HCT116 (cell line): ENCODE results near the gene LEMD3. TPM values are rescaled to one million over a fixed set of nuclear protein-coding genes. Genes with fewer than 3 reads are reported as not detected.

Experiments
- ATAC-seq: fragments of 200-7000 bp; cut with Tn5 transposase; 2 replicates; pipeline ENCODE4 v1.9.1; 2020; ENCODE audit warnings: mild to moderate bottlenecking, moderate library complexity
- BruUV-seq: library from RNA; stranded (reverse); fragments of 400-500 nt; replicated peaks from 2 replicates; lab custom pipeline; 2021; lab: Mats Ljungman, UMichigan
- CTCF ChIA-PET: fragments of 300-600 bp; sonication (Branson Sonifier 250); formaldehyde crosslinking; loops from one replicate; lab custom pipeline; 2021; ENCODE audit warnings: antibody characterized with exemption; lab: Charles Lee
- POLR2A ChIA-PET: fragments of 300-600, 350-600 bp; sonication (Branson Sonifier 250); formaldehyde crosslinking; loops from one replicate; lab custom pipeline; 2021; ENCODE audit warnings: antibody characterized with exemption; lab: Charles Lee
- RAD21 ChIA-PET, 2 experiments: fragments of 300-600 bp; sonication (Branson Sonifier 250); formaldehyde crosslinking; loops; one replicate each; lab custom pipeline; 2023; ENCODE audit warnings: low total read pairs in 2 of 2; ENCODE audit not compliant: uncharacterized antibody in 2 of 2, unreplicated experiment in 2 of 2, low non-redundant PET in 1 of 2; lab: Charles Lee
- DNase-seq: peaks from one replicate; pipeline ENCODE4 v3.0.0-alpha.2; 2010; ENCODE audit warnings: low read depth, low spot score
- H2AFZ ChIP-seq: fragments of 200-600 bp; shearing (Covaris generic), sonication (generic); 2 replicates; pipeline ENCODE4 v1.6.1; 2017; ENCODE audit warnings: low read depth, mixed run types, mixed read lengths, antibody characterized with exemption, low read length; ENCODE audit not compliant: poor library complexity, severe bottlenecking
- H3K27ac ChIP-seq: 2 replicates; pipeline ENCODE4 v1.5.1; 2012; ENCODE audit warnings: low read depth, low read length
- H3K27me3 ChIP-seq: fragments of 200-600 bp; sonication (generic); 2 replicates; pipeline ENCODE4 v1.6.1; 2016; ENCODE audit warnings: mixed run types, low read length, mixed read lengths; ENCODE audit not compliant: insufficient read depth
- H3K36me3 ChIP-seq, 2 experiments: fragments of 200-500 bp in 1 of 2; fragments of 200-600 bp in 1 of 2; sonication (Bioruptor generic) in 1 of 2; sonication (generic) in 1 of 2; 2 replicates each; pipeline versions ENCODE4 v1.5.1 to v1.6.1; 2014 to 2016; ENCODE audit warnings: low read length in 2 of 2, inconsistent platforms in 1 of 2, mixed read lengths in 1 of 2, mixed run types in 1 of 2; ENCODE audit not compliant: insufficient read depth in 2 of 2, control insufficient read depth in 1 of 2
- H3K4me1 ChIP-seq, 2 experiments: fragments of 200-600 bp in 1 of 2; sonication (generic) in 1 of 2; 2 replicates each; pipeline versions ENCODE4 v1.5.1 to v1.6.1; 2012 to 2017; ENCODE audit warnings: low read length in 2 of 2, inconsistent platforms in 1 of 2, mild to moderate bottlenecking in 1 of 2, mixed read lengths in 1 of 2, mixed run types in 1 of 2, moderate library complexity in 1 of 2; ENCODE audit not compliant: insufficient read depth in 2 of 2, control insufficient read depth in 1 of 2
- H3K4me2 ChIP-seq: fragments of 200-600 bp; sonication (generic); 2 replicates; pipeline ENCODE4 v1.6.1; 2017; ENCODE audit warnings: mixed run types, low read length, mixed read lengths
- H3K4me3 ChIP-seq, 2 experiments: fragments of 200-600 bp in 1 of 2; sonication (generic) in 1 of 2; replicated peaks in 1 of 2; 2 replicates each; pipeline ENCODE4 v1.5.1; 2011 to 2016; ENCODE audit warnings: low read length in 2 of 2, control low read depth in 1 of 2, low read depth in 1 of 2, mild to moderate bottlenecking in 1 of 2, mixed read lengths in 1 of 2, mixed run types in 1 of 2
- H3K79me2 ChIP-seq: fragments of 200-600 bp; sonication (generic); 2 replicates; pipeline ENCODE4 v1.6.1; 2017; ENCODE audit warnings: mild to moderate bottlenecking, mixed run types, low read length, moderate library complexity, mixed read lengths; ENCODE audit not compliant: insufficient read depth
- H3K9ac ChIP-seq: fragments of 200-600 bp; sonication (generic); 2 replicates; pipeline ENCODE4 v1.6.1; 2016; ENCODE audit warnings: low read length, mixed read lengths
- H3K9me2 ChIP-seq: fragments of 200-600 bp; sonication (generic), shearing (Covaris generic); 2 replicates; pipeline ENCODE4 v1.6.1; 2017; ENCODE audit warnings: mixed run types, mild to moderate bottlenecking, moderate library complexity; ENCODE audit not compliant: insufficient read depth
- H3K9me3 ChIP-seq, 2 experiments: fragments of 200-500 bp in 1 of 2; fragments of 200-600 bp in 1 of 2; sonication (Bioruptor generic) in 1 of 2; sonication (generic) in 1 of 2; 2 replicates each; pipeline ENCODE4 v1.6.1; 2014 to 2017; ENCODE audit warnings: low read length in 2 of 2, mixed read lengths in 2 of 2, inconsistent platforms in 1 of 2, low read depth in 1 of 2, mild to moderate bottlenecking in 1 of 2, mixed run types in 1 of 2, moderate library complexity in 1 of 2; ENCODE audit not compliant: control insufficient read depth in 1 of 2, insufficient read depth in 1 of 2
- H4K20me1 ChIP-seq: fragments of 200-600 bp; sonication (generic), shearing (Covaris generic); 2 replicates; pipeline ENCODE4 v1.6.1; 2017; ENCODE audit warnings: mixed run types, mild to moderate bottlenecking, moderate library complexity; ENCODE audit not compliant: insufficient read depth
- CBX3 ChIP-seq: IDR thresholded peaks from 2 replicates; pipeline ENCODE4 v1.6.1; 2012; ENCODE audit warnings: low read depth
- FOSL1 ChIP-seq: IDR thresholded peaks from 2 replicates; pipeline ENCODE4 v1.6.1; 2012; ENCODE audit warnings: low read depth
- JUND ChIP-seq: IDR thresholded peaks from 2 replicates; pipeline ENCODE4 v1.6.1; 2012
- MAX ChIP-seq: IDR thresholded peaks from 2 replicates; pipeline ENCODE4 v1.6.1; 2012
- RAD21 ChIP-seq: IDR thresholded peaks from 2 replicates; pipeline ENCODE4 v1.6.1; 2012; ENCODE audit warnings: low read depth, mild to moderate bottlenecking
- SRF ChIP-seq: IDR thresholded peaks from 2 replicates; pipeline ENCODE4 v1.6.1; 2012; ENCODE audit warnings: low read depth
- ZBTB33 ChIP-seq: IDR thresholded peaks from 2 replicates; pipeline ENCODE4 v1.6.1; 2011; ENCODE audit warnings: mild to moderate bottlenecking, low read length, moderate library complexity; ENCODE audit not compliant: insufficient replicate concordance; ENCODE audit errors: extremely low read depth
- ZFX ChIP-seq: fragments of 450-650 bp; IDR thresholded peaks from 2 replicates; pipeline ENCODE4 v1.6.1; 2017
- ZNF274 ChIP-seq: fragments of 200-500 bp; sonication (Bioruptor generic); IDR thresholded peaks from 2 replicates; pipeline ENCODE4 v1.6.1; 2014; ENCODE audit warnings: mild to moderate bottlenecking, low read depth, low read length, inconsistent platforms
- intact Hi-C: fragments of 100-400 bp; cut with micrococcal nuclease; formaldehyde crosslinking; loops from 2 replicates; pipeline ENCODE4 v1.10.0; 2022
- total RNA-seq: library from RNA; stranded (reverse); gene quantifications from one replicate; pipeline ENCODE4 v1.2.1, GENCODE V29; 2021; ENCODE audit not compliant: unreplicated experiment
- TF ChIP-seq, protein P1 (sequence below): IDR thresholded peaks from 2 replicates; pipeline ENCODE4 v1.6.1; 2012

The LEMD3 gene
- total RNA-seq, 1 experiment from 2014 or later = 28.7 TPM

- TF ChIP-seq ZBTB33 = no peak
- TF ChIP-seq RAD21 = peak; percentile 82
- TF ChIP-seq, protein P1, sequence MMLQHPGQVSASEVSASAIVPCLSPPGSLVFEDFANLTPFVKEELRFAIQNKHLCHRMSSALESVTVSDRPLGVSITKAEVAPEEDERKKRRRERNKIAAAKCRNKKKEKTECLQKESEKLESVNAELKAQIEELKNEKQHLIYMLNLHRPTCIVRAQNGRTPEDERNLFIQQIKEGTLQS = no peak
- no peak for TF ChIP-seq JUND
Observed at GRCh38 chr12:65123435-65124063, 45.8 kb upstream of the LEMD3 start (continued).

DNA sequence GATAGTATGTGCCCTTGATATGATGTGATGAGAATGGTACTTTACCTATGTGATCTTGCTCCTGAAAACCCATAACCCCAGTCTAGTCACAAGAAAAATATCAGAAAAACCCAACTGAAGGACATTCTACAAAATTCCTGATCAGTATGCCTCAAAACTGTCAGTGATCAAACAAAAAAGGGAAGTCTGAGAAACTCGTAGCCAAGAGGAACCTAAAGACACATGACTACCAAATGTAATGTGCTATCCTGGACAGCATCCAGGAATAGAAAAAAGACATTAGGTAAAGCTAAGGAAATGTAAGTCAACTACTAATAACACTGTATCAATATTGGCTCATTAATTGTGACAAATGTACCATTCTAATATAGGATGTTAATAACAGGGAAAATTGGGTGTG is 44.1 kb upstream of the LEMD3 start:
- Histone ChIP-seq H3K9ac (no peak overlapping the region), H3K9me2 (no peaks in the 10 kb centered on the region), H3K27ac (no peak overlapping the region), H3K4me1 (no peaks in the 10 kb centered on the region), H3K4me3 (no peak overlapping the region), H3K36me3 (no peaks in the 10 kb centered on the region), H2AFZ (no peak overlapping the region), H3K27me3 (peaks cover 18% of the 10 kb centered on the region; the same call in 1 of the 2 replicates), H3K4me2 (no peak overlapping the region), H3K79me2 (no peaks in the 10 kb centered on the region), H4K20me1 (no peaks in the 10 kb centered on the region), H3K9me3 (no peaks in the 10 kb centered on the region)
- ATAC-seq (no peak), DNase-seq (no peak)
- ChIA-PET RAD21 (no interaction called here), POLR2A (no interaction called here), CTCF (no interaction called here)
- intact Hi-C loops = no loop called here
- no TSS peak for BruUV-seq
- TF ChIP-seq ZNF274 (no peak), SRF (no peak), FOSL1 (no peak), ZFX (no peak), MAX (no peak), RAD21 (no peak), CBX3 (no peak)
- TF ChIP-seq, protein P1 = no peak
